Measurements from ENCODE around the gene UBAP1.
"Not testable (repeated sequence)": the region's sequence is repeated elsewhere in the genome, so short reads cannot be mapped to it uniquely, and the experiment has no call there.

The UBAP1 gene

DNA sequence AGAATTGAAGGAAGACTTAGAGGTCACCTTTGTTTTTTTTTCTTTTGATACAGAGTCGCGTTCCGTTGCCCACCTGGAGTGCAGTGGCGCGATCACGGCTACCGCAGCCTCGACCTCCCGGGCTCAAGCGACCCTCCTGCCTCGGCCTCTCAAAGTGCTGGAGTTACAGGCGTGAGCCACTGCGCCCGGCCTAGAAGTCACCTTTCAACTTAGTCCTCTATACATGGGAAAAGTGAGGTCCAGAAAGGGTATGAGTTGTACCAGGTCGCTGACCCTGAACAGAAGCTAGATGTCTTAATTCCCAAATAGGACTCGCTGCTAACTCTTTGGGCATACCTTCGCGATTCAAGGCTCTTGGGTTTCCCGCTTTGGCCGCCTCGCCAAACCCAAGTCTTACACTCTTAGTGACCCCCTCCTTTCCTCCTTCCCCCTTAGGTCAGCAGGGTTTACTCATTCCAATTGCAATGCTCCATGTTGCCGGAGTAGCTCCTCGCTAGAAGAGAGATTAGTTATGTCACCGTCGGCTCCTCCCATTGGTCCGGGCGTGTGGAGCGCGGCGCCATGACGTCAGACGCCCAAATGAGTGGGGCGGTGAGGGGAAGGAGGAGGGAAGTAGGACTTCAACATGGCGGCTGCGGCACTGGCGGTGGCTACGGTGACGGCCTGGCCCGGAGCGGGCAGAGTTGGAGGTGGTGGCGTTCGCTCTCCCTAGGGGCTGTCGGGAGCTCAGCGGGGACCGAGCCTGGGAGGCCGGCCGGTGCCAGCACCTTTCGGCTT, at the start of gene UBAP1:
Gene UBAP1 (plus strand): TSS at position 608 of the 777 bp plus-strand sequence. CDS start 41,872 bp downstream, outside the sequence.
- DNase-seq (ENCODE audit: low read depth in 2 of 2): peak; percentile 92 to 93

- no peak for DNase-seq (ENCODE audit: low read depth in 2 of 2)
Observed at GRCh38 chr9:34131571-34131970, 47.3 kb upstream of the UBAP1 start.

- DNase-seq (ENCODE audit: low read depth in 2 of 2): no peak
Observed at GRCh38 chr9:34133436-34133949, 45.4 kb upstream of the UBAP1 start.

GRCh38 chr9:34134521-34134920, 44.3 kb upstream of the UBAP1 start:
- no peak for DNase-seq (ENCODE audit: low read depth in 2 of 2)

- not testable (repeated sequence) for DNase-seq (ENCODE audit: low read depth in 2 of 2)
Observed at GRCh38 chr9:34138644-34139043, 40.2 kb upstream of the UBAP1 start.

DNA sequence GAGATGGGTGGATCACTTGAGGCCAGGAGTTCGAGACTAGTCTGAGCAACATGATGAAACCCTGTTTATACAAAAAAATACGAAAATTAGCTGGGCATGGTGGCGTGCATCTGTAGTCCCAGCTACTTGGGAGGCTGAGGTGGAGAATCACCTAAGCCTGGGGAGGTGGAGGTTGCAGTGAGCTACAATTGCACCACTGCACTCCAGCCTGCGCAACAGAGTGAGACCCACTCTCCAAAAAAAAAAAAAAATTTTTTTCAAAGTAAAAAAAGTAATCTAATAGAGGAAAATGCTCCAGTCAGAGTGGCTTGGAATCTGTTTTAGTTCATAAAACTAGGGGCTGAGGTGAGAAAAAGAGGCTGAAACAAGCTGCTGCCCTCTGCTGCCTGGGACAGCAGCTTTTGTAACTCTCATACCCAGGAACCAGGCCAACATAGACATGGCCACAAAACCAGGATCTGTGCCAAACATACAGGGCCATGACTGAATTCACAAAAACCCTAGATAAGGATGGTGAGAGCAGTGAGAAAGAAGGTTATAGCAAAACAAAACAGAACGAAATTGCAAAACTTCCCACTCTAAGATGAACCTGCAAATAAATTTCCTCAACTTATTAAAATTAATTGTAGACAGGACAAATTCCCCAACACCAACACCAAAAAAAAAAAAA, 39.2 kb upstream of the UBAP1 start:
- no peak for DNase-seq (ENCODE audit: low read depth in 2 of 2)

DNA sequence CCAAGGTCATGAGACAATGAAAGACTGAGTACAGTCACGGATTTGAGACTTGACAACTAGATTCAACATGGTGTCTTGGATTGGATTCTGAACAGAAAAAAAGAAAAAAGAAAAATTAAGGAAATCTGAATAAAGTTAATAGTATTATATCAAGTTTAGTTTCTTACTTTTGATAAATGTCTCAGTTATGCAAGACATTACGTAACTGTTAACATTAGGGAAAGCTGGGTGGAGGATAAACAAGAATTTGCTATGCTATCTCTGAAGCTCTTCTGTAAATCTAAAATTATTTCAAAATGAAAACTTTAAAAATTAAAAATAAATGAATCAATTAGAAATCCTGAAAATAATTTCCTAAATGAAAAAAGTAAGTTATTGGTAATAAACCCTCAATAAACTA, 38.0 kb upstream of the UBAP1 start:
- no peak for DNase-seq (ENCODE audit: low read depth in 2 of 2)

DNA sequence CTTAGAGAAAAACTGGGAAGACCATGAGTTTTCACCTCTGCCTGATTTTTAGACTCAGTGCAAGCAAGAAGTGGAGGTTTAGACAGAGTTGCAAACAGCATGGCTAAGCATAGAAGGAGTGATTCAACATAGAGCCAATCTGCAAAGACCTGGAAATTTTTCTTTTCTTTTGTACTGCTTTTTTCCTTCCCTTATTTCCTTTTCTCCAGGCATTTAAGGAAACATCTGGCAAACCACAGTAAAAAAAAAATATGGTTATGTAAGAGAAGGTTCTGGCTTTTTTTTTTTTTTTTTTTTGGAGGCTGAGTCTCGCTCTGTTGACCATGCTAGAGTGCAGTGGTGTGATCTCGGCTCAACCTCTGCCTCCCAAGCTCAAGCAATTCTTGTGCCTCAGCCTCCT, 35.7 kb upstream of the UBAP1 start:
- no peak for DNase-seq (ENCODE audit: low read depth in 2 of 2)

DNA sequence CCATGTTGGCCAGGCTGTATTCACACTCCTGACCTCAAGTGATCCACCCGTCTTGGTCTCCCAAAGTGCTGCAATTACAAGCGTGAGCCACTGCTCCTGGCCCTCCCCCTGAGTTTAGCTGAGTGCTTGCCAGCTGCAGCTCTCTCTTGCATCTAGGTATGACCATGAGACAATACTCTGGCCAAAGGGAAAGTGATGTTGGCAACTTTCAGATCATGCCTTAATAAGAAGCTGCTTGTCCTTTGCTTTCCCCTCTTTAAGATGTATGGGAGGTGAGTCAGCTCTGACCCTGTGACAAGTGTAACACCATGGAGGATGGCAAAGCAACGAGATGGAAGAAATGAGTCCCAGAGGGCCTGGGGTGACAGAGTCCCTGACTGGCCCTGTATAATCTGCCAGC, 33.7 kb upstream of the UBAP1 start:
- DNase-seq (ENCODE audit: low read depth in 2 of 2): no peak

GRCh38 chr9:34151398-34151797, 27.4 kb upstream of the UBAP1 start:
- no peak for DNase-seq (ENCODE audit: low read depth in 2 of 2)

- DNase-seq (ENCODE audit: low read depth in 2 of 2): no peak
Observed at GRCh38 chr9:34154057-34154456, 24.8 kb upstream of the UBAP1 start.

GRCh38 chr9:34157318-34157717, 21.5 kb upstream of the UBAP1 start:
- no peak for DNase-seq (ENCODE audit: low read depth in 2 of 2)

- DNase-seq (ENCODE audit: low read depth in 2 of 2): no peak
Observed at GRCh38 chr9:34157898-34158297, 20.9 kb upstream of the UBAP1 start.

GRCh38 chr9:34158362-34158869, 20.4 kb upstream of the UBAP1 start:
- no peak for DNase-seq (ENCODE audit: low read depth in 2 of 2)

GRCh38 chr9:34163434-34163833, 15.4 kb upstream of the UBAP1 start:
- DNase-seq (ENCODE audit: low read depth in 2 of 2): no peak

- no peak for DNase-seq (ENCODE audit: low read depth in 2 of 2)
Observed at GRCh38 chr9:34169125-34169524, 9.7 kb upstream of the UBAP1 start.

- DNase-seq (ENCODE audit: low read depth in 2 of 2): no peak
Observed at GRCh38 chr9:34170237-34170991, 8.4 kb upstream of the UBAP1 start.

- peak in 1 of 2 donors; percentile 25 for DNase-seq (ENCODE audit: low read depth in 2 of 2)
Observed at GRCh38 chr9:34171753-34172535, 6.9 kb upstream of the UBAP1 start.

DNA sequence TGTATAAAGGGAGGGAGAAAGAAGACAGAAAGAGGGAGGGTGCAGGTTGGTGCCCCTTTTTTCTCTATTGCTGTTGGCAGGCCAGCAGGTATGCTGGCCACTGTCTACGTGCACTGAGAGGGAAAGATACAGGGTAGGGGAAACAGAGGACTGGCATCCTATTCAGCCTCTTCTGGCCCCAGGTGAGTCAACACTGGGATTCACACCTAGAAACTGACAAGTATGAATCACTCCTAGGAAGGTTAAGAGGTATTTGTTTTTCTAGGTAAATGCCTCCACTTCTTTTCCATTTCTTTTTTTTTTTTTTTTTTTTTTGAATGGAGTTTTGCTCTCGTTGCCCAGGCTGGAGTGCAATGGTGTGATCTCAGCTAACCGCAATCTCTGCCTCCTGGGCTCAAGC, 2.8 kb upstream of the UBAP1 start:
- no peak for DNase-seq (ENCODE audit: low read depth in 2 of 2)

- no peak for DNase-seq (ENCODE audit: low read depth in 2 of 2)
Observed at GRCh38 chr9:34177593-34178435, 1.0 kb upstream of the UBAP1 start.
